HG02642 (cell line): ENCODE data around the gene RNF182.
"Not testable (repeated sequence)": the region's sequence is repeated elsewhere in the genome, so short reads cannot be mapped to it uniquely, and the experiment has no call there.

Experiments
- ATAC-seq: cut with Tn5 transposase; IDR thresholded peaks from one replicate; pipeline ENCODE4 v1.9.1; 2021; ENCODE audit warnings: mild to moderate bottlenecking; ENCODE audit not compliant: unreplicated experiment, poor library complexity

The RNF182 gene

GRCh38 chr6:13916230-13916944 lies 8.4 kb upstream of the RNF182 start:
- no peak for ATAC-seq

GRCh38 chr6:13917141-13917540 lies 7.6 kb upstream of the RNF182 start:
- ATAC-seq, result no peak

- no peak for ATAC-seq
Observed at GRCh38 chr6:13918686-13919250, 6.0 kb upstream of the RNF182 start.

- ATAC-seq, result no peak
Observed at GRCh38 chr6:13919861-13920260, 4.9 kb upstream of the RNF182 start.

- no peak for ATAC-seq
Observed at GRCh38 chr6:13920552-13920951, 4.2 kb upstream of the RNF182 start.

- no peak for ATAC-seq
Observed at GRCh38 chr6:13922750-13923149, 2.0 kb upstream of the RNF182 start.

- no peak for ATAC-seq
Observed at GRCh38 chr6:13923527-13924145, 1.1 kb upstream of the RNF182 start.

GRCh38 chr6:13924146-13924948 lies 405 bp upstream of the RNF182 start:
- ATAC-seq, result no peak

- ATAC-seq, result no peak
Observed at GRCh38 chr6:13926378-13926777, 1.6 kb downstream of the RNF182 start.

- ATAC-seq, result no peak
Observed at GRCh38 chr6:13927203-13927602, 2.5 kb downstream of the RNF182 start.

GRCh38 chr6:13929196-13929595 lies 4.4 kb downstream of the RNF182 start:
- ATAC-seq, result no peak

GRCh38 chr6:13931797-13932402 lies 7.1 kb downstream of the RNF182 start:
- no peak for ATAC-seq

GRCh38 chr6:13932785-13933184 lies 8.0 kb downstream of the RNF182 start:
- ATAC-seq, result no peak

- ATAC-seq, result no peak
Observed at GRCh38 chr6:13934721-13935120, 10.0 kb downstream of the RNF182 start.

- ATAC-seq, result no peak
Observed at GRCh38 chr6:13935190-13935880, 10.6 kb downstream of the RNF182 start.

GRCh38 chr6:13935881-13936261 lies 11.1 kb downstream of the RNF182 start:
- ATAC-seq, result not testable (repeated sequence)

- no peak for ATAC-seq
Observed at GRCh38 chr6:13941902-13942301, 17.1 kb downstream of the RNF182 start.

- ATAC-seq, result no peak
Observed at GRCh38 chr6:13943943-13944342, 19.2 kb downstream of the RNF182 start.

GRCh38 chr6:13946506-13946905 lies 21.8 kb downstream of the RNF182 start:
- ATAC-seq, result no peak

GRCh38 chr6:13947611-13948178 lies 22.9 kb downstream of the RNF182 start:
- ATAC-seq, result no peak
